Upper lobe of left lung (tissue), 4 donors: ENCODE results near the gene DCLRE1B.

Experiments
- EP300 ChIP-seq, 4 donors: sonication (generic); formaldehyde crosslinking; IDR thresholded peaks; one replicate each; pipeline ENCODE4 v1.5.1; 2017; ENCODE audit warnings: antibody characterized with exemption in 4 of 4, control low read depth in 2 of 4
- POLR2A ChIP-seq, 4 donors: fragments of 450-650 bp; IDR thresholded peaks; one replicate each; pipeline ENCODE4 v1.5.1; 2016 to 2017; ENCODE audit warnings: antibody characterized with exemption in 4 of 4, mild to moderate bottlenecking in 2 of 4
- POLR2AphosphoS5 ChIP-seq, 2 donors: sonication (generic); formaldehyde crosslinking; IDR thresholded peaks; one replicate each; pipeline ENCODE4 v1.5.1; 2017; ENCODE audit warnings: antibody characterized with exemption in 2 of 2
- TF ChIP-seq, protein P1 (sequence below), 6 experiments: fragments of 450-650 bp in 4 of 6; fragments of 200-600 bp in 2 of 6; sonication (generic) in 2 of 6; IDR thresholded peaks; one replicate each; pipeline ENCODE4 v1.5.1; 2016 to 2019; ENCODE audit warnings: antibody characterized with exemption in 6 of 6

DNA sequence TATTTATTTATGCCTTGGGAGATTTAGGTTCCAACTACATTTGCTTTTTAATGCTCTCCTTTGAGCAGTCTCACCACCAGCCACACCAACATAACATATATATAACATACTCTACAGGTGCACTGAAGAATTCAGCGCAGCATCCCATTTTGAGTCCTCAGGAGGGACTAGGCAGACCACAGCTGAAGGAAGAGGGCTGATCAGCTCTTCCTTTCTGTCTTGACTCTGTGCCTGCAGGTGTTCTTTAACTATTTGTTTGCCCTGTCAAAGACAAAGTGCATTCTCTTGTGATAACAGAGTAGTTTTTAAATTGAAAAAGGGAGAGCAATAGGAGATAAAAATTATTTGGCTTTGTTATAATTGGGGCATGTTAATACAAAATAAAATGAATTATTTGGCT is 41.0 kb downstream of the DCLRE1B start:
- no peak for TF ChIP-seq EP300 (IDR thresholded peaks at IDR 0.05)
- TF ChIP-seq, protein P1, sequence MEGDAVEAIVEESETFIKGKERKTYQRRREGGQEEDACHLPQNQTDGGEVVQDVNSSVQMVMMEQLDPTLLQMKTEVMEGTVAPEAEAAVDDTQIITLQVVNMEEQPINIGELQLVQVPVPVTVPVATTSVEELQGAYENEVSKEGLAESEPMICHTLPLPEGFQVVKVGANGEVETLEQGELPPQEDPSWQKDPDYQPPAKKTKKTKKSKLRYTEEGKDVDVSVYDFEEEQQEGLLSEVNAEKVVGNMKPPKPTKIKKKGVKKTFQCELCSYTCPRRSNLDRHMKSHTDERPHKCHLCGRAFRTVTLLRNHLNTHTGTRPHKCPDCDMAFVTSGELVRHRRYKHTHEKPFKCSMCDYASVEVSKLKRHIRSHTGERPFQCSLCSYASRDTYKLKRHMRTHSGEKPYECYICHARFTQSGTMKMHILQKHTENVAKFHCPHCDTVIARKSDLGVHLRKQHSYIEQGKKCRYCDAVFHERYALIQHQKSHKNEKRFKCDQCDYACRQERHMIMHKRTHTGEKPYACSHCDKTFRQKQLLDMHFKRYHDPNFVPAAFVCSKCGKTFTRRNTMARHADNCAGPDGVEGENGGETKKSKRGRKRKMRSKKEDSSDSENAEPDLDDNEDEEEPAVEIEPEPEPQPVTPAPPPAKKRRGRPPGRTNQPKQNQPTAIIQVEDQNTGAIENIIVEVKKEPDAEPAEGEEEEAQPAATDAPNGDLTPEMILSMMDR (IDR thresholded peaks at IDR 0.05) = no peak
- TF ChIP-seq POLR2AphosphoS5 (IDR thresholded peaks at IDR 0.05) = no peak
- no peak for TF ChIP-seq POLR2A (IDR thresholded peaks at IDR 0.05)
